ENCODE data around the gene ANKRD44.
"Not testable (repeated sequence)": the region's sequence is repeated elsewhere in the genome, so short reads cannot be mapped to it uniquely, and the experiment has no call there.

ANKRD44 gene

DNA sequence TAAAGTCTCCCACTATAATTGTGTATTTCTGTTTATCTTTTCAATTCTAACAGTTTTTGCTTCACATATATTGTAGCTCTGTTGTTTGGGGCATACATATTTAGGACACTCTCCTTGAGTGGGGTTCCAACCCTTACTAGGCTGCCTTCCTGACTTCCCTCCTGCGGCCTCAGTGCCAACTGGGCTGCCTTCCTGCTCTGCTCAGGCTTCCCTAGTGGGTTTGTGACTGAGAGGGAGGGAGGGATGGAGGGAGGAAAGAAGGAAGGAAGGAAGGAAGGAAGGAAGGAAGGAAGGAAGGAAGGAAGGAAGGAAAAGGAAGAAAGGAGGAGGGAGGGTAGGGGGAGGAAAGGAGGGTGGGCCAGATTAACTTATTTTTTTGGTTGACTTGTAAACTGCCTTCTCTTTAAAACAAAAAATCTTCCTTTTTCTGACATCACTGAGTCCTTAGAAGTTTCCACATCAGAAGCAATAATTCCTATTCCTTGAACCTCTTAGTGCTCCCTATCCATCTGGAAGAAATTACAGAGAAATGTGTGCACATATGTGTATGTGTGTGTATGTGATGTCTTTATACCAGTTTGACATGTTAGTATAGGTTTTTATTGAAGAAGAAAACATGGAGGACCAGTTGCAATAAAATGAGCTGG is 238.7 kb downstream of the ANKRD44 start:
- DNase-seq: no peak

- no peak for DNase-seq
Measured at GRCh38 chr2:197071213-197071612, 239.4 kb downstream of the ANKRD44 start.

GRCh38 chr2:197069958-197070357 is 240.6 kb downstream of the ANKRD44 start:
- no peak for DNase-seq

- peak; percentile 36 for DNase-seq
Measured at GRCh38 chr2:197062574-197062973, 248.0 kb downstream of the ANKRD44 start.

- DNase-seq: no peak
Measured at GRCh38 chr2:197059477-197059876, 251.1 kb downstream of the ANKRD44 start.

GRCh38 chr2:197058777-197059300 is 251.7 kb downstream of the ANKRD44 start:
- DNase-seq: no peak

GRCh38 chr2:197057959-197058358 is 252.6 kb downstream of the ANKRD44 start:
- DNase-seq: no peak

DNA sequence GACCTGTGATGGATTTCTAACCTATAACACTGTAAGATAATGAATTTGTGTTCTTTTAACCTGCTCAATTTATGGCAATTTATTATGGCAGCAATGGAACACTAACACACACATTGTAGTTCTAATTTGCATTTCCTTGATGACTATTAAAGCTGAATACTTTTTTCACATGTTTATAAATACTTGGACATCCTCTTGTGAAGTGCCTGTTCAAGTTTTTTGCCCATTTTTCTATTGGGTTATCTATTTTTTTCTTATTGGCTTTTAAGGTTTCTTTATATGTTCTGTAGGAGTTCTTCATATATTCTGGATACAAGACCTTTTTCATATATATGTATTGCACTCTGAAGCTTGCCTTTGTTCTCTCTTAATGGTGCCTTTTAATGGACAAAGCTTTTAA is 255.5 kb downstream of the ANKRD44 start:
- no peak for DNase-seq

GRCh38 chr2:197054437-197054836 is 256.1 kb downstream of the ANKRD44 start:
- no peak for DNase-seq

GRCh38 chr2:197052356-197052755 is 258.2 kb downstream of the ANKRD44 start:
- DNase-seq: peak; percentile 41

DNA sequence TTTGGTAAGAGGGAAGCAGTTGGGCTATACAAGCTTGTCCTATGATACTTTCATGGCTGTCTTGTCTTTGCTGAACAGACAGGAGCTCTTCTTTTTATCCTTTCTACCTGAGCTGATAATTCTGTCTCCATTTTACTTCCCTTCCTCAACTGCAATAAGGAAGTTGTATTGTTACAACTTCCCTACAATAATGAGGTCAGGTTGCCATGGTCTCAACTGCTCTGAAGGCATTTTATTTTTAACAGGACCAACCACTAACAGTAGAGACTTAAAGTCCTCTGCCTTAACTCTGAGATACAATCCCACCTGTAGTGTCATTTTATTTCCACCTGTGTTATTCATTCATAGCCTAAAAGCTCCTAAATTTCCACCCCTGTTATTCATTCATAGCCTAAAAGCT is 265.5 kb downstream of the ANKRD44 start:
- no peak for DNase-seq

DNA sequence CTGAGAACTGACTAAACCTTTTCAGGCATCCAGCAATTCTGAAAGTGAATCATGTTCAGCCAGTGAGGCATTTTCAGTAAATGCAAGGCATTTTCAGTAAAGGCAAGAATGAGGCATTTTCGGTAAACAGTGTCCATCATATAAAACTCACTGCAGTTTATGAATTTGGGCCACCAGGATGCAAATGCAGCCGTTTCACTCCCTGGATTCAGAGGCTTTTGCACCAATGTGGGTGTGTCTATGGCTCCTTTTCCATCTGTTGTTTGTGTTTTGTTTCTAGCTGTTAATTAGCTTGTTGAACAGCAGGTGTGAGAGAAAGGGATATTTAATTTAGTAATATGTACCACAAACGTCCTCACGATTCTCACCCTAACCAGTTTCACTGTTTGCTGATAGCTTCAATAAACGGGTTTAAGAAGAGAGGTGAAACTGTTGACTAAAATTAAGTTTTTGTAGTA is 267.8 kb downstream of the ANKRD44 start:
- DNase-seq: no peak

GRCh38 chr2:197037863-197038398 is 272.6 kb downstream of the ANKRD44 start:
- no peak for DNase-seq

GRCh38 chr2:197035002-197035401 is 275.6 kb downstream of the ANKRD44 start:
- no peak for DNase-seq

GRCh38 chr2:197034292-197034691 is 276.3 kb downstream of the ANKRD44 start:
- DNase-seq: no peak

DNA sequence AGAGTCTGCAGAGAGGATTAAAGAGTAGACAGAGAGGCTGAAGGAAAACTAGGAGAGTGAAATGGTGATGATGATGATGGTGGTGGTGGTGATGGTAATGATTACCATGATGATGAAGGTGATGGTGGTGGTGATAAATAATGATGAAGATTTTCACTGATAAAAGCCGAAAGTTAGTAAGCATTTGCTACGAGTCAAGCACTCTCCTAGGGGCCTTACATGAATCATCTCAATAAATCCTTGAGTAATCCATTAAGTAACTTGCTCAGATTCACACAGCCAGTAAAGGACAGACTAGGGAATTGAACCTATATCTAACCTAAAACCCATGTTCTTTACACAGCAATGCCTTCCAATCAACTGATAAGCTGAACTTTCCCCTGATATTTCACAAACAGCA is 277.4 kb downstream of the ANKRD44 start:
- DNase-seq: no peak

DNA sequence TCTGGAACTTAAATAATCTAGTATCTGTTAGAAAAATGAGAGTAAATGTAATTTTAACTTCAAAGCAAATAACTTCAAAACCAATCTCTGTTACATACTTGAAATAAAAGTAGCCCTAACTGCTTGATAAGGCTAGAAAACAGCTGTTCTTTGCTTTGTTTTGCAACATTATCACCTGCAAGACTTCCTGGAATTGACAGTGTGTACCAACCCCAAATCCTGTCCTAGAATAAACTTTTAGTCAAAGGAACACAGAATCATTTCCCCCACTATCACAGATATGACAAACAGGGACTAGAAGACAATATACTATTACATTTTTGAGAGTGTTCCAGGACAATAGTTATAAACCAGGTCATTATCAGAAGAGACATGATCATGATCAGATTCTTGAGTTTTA is 278.8 kb downstream of the ANKRD44 start:
- no peak for DNase-seq

DNA sequence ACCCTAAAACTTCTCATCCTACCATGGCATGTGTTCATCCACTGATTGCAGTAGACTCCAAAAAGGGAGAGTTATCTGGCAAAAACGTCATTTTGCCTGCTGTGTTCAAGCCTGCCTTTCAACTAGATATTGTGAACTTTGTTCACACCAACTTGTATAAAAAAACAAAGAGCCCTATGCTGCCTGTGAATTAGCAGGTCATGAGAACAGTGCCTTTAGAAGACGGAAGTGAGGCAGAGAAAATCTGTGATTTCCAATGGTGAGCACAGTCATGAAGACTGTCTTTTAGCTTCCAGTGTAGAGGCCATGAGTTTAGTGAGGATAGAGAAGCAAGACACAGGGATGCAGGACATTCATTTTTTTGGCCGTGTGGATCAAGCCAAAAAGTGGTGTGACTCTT is 280.5 kb downstream of the ANKRD44 start:
- DNase-seq: no peak

GRCh38 chr2:197028633-197029032 is 281.9 kb downstream of the ANKRD44 start:
- DNase-seq: no peak

- no peak for DNase-seq
Measured at GRCh38 chr2:197028230-197028629, 282.4 kb downstream of the ANKRD44 start.

- no peak for DNase-seq
Measured at GRCh38 chr2:197024206-197024605, 286.4 kb downstream of the ANKRD44 start.

DNA sequence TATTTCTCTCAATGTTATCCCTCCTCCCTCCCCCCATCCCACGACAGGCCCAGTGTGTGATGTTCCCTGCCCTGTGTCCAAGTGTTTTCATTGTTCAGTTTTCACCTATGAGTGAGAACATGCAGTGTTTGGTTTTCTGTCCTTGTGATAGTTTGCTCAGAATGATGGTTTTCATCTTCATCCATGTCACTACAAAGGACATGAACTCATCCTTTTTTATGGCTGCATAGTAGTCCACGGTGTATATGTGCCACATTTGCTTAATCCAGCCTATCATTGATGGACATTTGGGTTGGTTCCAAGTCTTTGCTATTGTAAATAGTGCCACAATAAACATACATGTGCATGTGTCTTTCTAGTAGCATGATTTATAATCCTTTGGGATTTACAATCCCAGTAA is 289.7 kb downstream of the ANKRD44 start:
- DNase-seq: not testable (repeated sequence)

DNA sequence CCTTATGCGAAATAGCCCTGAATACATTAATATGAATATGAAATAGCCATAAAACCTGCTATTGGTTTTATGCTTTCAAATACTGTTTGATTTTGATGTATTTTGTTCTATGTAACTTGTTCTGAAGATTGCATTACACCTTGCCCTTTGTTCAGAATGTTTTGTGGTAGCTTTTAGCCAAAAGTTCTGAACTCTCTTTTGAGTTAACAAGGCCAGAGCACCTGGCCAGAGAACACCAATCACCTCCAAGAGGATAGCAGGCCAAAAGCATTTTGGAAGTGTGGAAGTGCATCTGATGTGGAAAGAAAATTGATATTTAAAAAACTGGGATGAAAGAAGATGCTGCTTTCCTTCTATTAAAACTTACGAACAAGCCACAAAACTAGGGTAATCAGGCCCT is 297.5 kb downstream of the ANKRD44 start:
- DNase-seq: no peak

DNA sequence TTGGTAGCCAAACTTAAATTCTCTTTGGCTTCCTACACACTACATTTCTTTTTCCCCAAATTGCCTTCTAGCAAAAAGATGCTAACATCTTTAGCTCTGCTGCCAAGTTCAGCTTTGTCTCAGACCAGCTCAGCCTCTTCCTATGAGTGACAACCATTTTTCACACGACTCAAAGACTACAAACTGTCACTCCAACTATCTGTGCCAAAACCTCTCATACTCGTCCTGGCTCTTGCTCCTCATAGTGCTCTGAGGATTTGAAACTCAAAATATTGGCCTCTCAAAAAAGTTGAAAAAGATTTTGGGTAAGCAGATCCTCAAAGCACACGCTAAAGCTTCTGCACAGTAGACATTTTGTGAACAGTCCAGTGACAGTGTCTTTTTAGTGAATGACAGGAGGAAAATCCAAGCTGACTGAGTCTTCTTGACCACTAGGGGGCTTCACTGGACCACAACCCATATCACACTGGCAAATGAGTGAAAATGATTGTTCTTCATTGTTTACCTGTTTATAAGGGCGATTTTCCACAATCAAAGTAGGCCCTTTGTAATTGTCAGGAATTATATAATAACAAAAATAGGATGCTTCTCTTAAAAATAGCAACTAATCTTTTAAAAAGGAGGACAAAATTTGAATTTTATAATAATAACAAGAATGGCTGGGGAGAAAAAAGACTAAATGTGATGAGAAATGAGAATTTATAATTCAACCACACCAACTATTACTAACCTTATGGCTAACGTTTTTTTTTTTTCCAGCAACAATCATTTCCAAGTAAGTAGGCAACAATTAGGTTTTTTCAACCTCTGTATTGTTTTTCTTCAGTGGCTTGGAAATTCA is 298.6 kb downstream of the ANKRD44 start:
- DNase-seq: peak; percentile 27

Data from central memory CD4-positive, alpha-beta T cell (primary cell).